HL-60 (cell line): ENCODE results near the gene KLHL18.

Source experiments
- DNase-seq, 2 experiments: peaks; one replicate each; pipeline ENCODE4 v3.0.0-alpha.2; 2010 to 2020; ENCODE audit warnings: low read depth in 1 of 2, low spot score in 1 of 2
- H3K27ac ChIP-seq: fragments of 250-450 bp; sonication (Bioruptor Pico); replicated peaks from 2 replicates; pipeline ENCODE4 v1.5.1; 2020; ENCODE audit warnings: mild to moderate bottlenecking, moderate library complexity
- H3K27me3 ChIP-seq: fragments of 250-450 bp; sonication (Bioruptor Pico); 2 replicates; pipeline ENCODE4 v1.5.1; 2021; ENCODE audit warnings: mild to moderate bottlenecking, moderate library complexity; ENCODE audit not compliant: insufficient read depth, poor library complexity, severe bottlenecking
- H3K4me3 ChIP-seq: replicated peaks from 2 replicates; pipeline ENCODE4 v1.5.1; 2011; ENCODE audit warnings: mild to moderate bottlenecking, control low read depth, low read length; ENCODE audit not compliant: insufficient read depth
- GABPA ChIP-seq: IDR thresholded peaks from 2 replicates; pipeline ENCODE4 v1.6.1; 2012; ENCODE audit warnings: low read depth
- POLR2AphosphoS5 ChIP-seq: IDR thresholded peaks from 2 replicates; pipeline ENCODE4 v1.6.1; 2012; ENCODE audit warnings: low read depth
- REST ChIP-seq: IDR thresholded peaks from 2 replicates; pipeline ENCODE4 v1.6.1; 2012; ENCODE audit warnings: low read depth; ENCODE audit not compliant: insufficient replicate concordance
- SPI1 ChIP-seq: IDR thresholded peaks from 2 replicates; pipeline ENCODE4 v1.6.1; 2012; ENCODE audit warnings: low read depth, mild to moderate bottlenecking, borderline replicate concordance
- TF ChIP-seq, protein P1 (sequence below): IDR thresholded peaks from one replicate; pipeline ENCODE4 v1.5.1; 2011; ENCODE audit warnings: low read length, control low read depth, inconsistent platforms; ENCODE audit not compliant: insufficient read depth

The KLHL18 gene

DNA sequence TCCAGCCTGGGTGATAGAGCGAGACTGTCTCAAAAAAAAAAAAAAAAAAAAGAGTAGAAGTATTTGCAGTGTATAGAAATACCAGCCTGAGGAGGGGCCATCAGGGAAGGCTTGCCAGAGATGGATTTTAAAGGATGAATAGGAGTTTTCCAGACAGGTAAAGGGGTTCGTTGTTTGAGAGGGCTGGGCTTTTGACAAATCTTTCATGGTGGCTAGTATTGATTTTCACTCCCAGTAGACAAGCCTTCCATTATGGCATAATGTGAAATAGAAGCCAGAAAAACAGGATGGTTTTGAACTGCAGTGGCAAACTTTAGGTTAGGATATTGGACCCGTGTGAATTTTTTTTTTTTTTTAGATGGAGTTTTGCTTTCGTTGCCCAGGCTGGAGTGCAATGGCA lies 101.7 kb downstream of the KLHL18 start:
- DNase-seq = no peak
- H3K4me3 ChIP-seq = no peak overlapping the region
- no peaks in the 10 kb centered on the region for H3K27me3 ChIP-seq
- H3K27ac ChIP-seq = no peak overlapping the region
- TF ChIP-seq, protein P1, sequence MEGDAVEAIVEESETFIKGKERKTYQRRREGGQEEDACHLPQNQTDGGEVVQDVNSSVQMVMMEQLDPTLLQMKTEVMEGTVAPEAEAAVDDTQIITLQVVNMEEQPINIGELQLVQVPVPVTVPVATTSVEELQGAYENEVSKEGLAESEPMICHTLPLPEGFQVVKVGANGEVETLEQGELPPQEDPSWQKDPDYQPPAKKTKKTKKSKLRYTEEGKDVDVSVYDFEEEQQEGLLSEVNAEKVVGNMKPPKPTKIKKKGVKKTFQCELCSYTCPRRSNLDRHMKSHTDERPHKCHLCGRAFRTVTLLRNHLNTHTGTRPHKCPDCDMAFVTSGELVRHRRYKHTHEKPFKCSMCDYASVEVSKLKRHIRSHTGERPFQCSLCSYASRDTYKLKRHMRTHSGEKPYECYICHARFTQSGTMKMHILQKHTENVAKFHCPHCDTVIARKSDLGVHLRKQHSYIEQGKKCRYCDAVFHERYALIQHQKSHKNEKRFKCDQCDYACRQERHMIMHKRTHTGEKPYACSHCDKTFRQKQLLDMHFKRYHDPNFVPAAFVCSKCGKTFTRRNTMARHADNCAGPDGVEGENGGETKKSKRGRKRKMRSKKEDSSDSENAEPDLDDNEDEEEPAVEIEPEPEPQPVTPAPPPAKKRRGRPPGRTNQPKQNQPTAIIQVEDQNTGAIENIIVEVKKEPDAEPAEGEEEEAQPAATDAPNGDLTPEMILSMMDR = no peak
- no peak for TF ChIP-seq GABPA
- TF ChIP-seq REST = no peak
- no peak for TF ChIP-seq POLR2AphosphoS5
- no peak for TF ChIP-seq SPI1

DNA sequence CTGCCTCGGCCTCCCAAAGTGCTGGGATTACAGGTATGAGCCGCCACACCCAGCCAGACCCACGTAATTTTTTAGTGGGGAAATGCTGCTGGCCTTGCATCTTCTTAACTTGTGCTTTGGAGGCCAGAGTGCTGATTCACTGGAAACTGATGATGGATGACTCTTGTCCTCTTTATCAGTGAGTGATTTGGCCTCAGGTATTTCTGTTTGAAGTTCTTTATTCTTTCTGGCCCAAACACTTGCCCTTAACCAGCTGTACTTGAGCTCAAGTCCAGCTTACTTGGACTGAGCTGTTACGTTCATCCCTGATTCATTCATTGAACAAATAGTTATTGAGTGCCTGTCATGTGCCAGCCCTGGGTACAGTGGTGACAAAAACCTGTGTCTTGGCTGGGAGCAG lies 102.3 kb downstream of the KLHL18 start:
- no peak overlapping the region for H3K27ac ChIP-seq
- H3K27me3 ChIP-seq = no peaks in the 10 kb centered on the region
- TF ChIP-seq POLR2AphosphoS5 (no peak), GABPA (no peak), REST (no peak), SPI1 (no peak)
- TF ChIP-seq, protein P1 = no peak
- no peak overlapping the region for H3K4me3 ChIP-seq
- no peak for DNase-seq

GRCh38 chr3:47385796-47386195 lies 103.1 kb downstream of the KLHL18 start:
- H3K27ac ChIP-seq = no peak overlapping the region
- TF ChIP-seq, protein P1 = no peak
- TF ChIP-seq SPI1 (no peak), POLR2AphosphoS5 (no peak), GABPA (no peak), REST (no peak)
- no peak overlapping the region for H3K4me3 ChIP-seq
- no peak for DNase-seq
- no peaks in the 10 kb centered on the region for H3K27me3 ChIP-seq
